Spleen (tissue), 7 donors: ENCODE data around the gene SNRPA.

Experiments used
- POLR2A ChIP-seq, 3 donors: fragments of 450-650 bp; IDR thresholded peaks; one replicate each; pipeline ENCODE4 v1.5.1; 2017; ENCODE audit warnings: antibody characterized with exemption in 3 of 3, mild to moderate bottlenecking in 1 of 3
- POLR2AphosphoS5 ChIP-seq, 3 donors: sonication (generic); formaldehyde crosslinking; IDR thresholded peaks; one replicate each; pipeline ENCODE4 v1.5.1; 2017; ENCODE audit warnings: antibody characterized with exemption in 3 of 3
- TF ChIP-seq, protein P1 (sequence below), 11 experiments: fragments of 200-600 bp in 7 of 11; fragments of 450-650 bp in 4 of 11; sonication (generic) in 4 of 11; IDR thresholded peaks in 8 of 11; conservative IDR thresholded peaks in 3 of 11; 1 replicate in 7 of 11; 2 replicates in 4 of 11; pipeline versions ENCODE4 v1.4.0 to v1.8.0; 2016 to 2021; ENCODE audit warnings: antibody characterized with exemption in 11 of 11, inconsistent platforms in 4 of 11, mild to moderate bottlenecking in 1 of 11
- donor health status: DM: no; HTN: no; CAD: no; lungs with moderate emphysema.
- donor health status: DM: no; HTN: no; CAD: no.
- donor health status: DM: no; HTN: no; CAD: no.

DNA sequence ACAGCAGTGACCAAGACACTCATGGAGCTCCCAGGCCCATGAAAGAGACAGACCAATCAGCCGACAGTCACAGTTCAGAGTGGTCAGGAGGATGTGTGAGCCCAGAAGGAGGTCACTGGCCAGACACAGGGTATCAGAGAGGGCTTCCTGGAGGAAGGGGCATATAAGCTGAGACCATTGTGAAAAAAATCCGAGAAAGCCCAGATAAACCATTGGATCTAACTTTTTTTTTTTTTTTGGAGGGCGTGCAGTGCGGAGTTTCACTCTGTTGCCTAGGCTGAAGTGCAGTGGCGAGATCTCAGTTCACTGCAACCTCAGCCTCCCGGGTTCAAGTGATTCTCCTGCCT, 29.9 kb upstream of the SNRPA start:
- TF ChIP-seq, protein P1, sequence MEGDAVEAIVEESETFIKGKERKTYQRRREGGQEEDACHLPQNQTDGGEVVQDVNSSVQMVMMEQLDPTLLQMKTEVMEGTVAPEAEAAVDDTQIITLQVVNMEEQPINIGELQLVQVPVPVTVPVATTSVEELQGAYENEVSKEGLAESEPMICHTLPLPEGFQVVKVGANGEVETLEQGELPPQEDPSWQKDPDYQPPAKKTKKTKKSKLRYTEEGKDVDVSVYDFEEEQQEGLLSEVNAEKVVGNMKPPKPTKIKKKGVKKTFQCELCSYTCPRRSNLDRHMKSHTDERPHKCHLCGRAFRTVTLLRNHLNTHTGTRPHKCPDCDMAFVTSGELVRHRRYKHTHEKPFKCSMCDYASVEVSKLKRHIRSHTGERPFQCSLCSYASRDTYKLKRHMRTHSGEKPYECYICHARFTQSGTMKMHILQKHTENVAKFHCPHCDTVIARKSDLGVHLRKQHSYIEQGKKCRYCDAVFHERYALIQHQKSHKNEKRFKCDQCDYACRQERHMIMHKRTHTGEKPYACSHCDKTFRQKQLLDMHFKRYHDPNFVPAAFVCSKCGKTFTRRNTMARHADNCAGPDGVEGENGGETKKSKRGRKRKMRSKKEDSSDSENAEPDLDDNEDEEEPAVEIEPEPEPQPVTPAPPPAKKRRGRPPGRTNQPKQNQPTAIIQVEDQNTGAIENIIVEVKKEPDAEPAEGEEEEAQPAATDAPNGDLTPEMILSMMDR (IDR thresholded peaks at IDR 0.05 in 8 of 11, conservative IDR thresholded peaks at IDR 0.05 in 3 of 11), result no peak
- TF ChIP-seq POLR2A (IDR thresholded peaks at IDR 0.05) (no peak), POLR2AphosphoS5 (IDR thresholded peaks at IDR 0.05) (no peak)
